ENCODE data around the gene ALG8. TPM values are rescaled to one million over a fixed set of nuclear protein-coding genes. Genes with fewer than 3 reads are reported as not detected.
"Not testable (repeated sequence)": the region's sequence is repeated elsewhere in the genome, so short reads cannot be mapped to it uniquely, and the experiment has no call there.

The ALG8 gene
- total and polyA plus RNA-seq, 8 donors: 10.8 to 29.0 (median 17.8) TPM

DNA sequence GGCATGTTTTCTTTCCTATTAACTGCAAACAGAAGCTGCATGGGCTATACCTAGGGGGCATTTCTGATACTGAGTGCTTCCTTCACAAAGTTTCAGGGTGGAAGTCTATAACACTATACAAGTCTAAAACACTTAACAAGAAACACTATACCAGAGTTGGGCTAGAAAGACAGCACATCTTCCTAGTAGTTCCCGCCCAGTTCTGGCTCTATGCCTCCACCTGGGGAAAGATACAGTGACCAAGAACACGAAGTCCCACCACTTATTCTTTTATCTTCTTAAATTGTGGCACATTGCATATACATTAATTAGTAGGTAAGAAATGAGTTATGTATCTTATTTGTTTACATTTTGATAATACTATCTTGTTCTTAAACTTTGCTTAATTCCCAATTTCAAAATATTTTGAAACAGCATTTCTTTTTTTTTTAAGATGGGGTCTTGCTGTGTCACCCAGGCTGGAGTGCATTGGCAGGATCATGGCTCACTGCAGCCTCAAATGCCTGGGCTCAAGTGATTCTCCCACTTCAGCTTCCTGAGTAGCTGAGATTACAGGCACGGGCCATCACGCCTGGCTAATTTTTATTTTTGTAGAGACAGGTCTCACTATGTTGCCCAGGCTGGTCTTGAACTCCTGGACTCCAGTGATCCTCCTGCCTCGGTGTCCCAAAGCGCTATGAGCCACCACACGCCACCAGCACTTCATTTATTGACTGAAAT, 41.6 kb downstream of the ALG8 start:
- no peak overlapping the region for H3K27ac ChIP-seq
- no peaks in the 10 kb centered on the region for H3K36me3 ChIP-seq
- H3K9me3 ChIP-seq: no peaks in the 10 kb centered on the region
- ATAC-seq: no peak
- WGBS, 2 donors: 92 to 93% methylated on average over 7 of the region's 7 CpGs
- intact Hi-C loops (cut with DNase I): no loop called here
- no peaks in the 10 kb centered on the region for H3K4me1 ChIP-seq
- no peak overlapping the region for H3K4me3 ChIP-seq
- TF ChIP-seq, protein P1, sequence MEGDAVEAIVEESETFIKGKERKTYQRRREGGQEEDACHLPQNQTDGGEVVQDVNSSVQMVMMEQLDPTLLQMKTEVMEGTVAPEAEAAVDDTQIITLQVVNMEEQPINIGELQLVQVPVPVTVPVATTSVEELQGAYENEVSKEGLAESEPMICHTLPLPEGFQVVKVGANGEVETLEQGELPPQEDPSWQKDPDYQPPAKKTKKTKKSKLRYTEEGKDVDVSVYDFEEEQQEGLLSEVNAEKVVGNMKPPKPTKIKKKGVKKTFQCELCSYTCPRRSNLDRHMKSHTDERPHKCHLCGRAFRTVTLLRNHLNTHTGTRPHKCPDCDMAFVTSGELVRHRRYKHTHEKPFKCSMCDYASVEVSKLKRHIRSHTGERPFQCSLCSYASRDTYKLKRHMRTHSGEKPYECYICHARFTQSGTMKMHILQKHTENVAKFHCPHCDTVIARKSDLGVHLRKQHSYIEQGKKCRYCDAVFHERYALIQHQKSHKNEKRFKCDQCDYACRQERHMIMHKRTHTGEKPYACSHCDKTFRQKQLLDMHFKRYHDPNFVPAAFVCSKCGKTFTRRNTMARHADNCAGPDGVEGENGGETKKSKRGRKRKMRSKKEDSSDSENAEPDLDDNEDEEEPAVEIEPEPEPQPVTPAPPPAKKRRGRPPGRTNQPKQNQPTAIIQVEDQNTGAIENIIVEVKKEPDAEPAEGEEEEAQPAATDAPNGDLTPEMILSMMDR (IDR thresholded peaks at IDR 0.05): no peak
- no peaks in the 10 kb centered on the region for H3K27me3 ChIP-seq
- no peak for DNase-seq
- no peak for FAIRE-seq

DNA sequence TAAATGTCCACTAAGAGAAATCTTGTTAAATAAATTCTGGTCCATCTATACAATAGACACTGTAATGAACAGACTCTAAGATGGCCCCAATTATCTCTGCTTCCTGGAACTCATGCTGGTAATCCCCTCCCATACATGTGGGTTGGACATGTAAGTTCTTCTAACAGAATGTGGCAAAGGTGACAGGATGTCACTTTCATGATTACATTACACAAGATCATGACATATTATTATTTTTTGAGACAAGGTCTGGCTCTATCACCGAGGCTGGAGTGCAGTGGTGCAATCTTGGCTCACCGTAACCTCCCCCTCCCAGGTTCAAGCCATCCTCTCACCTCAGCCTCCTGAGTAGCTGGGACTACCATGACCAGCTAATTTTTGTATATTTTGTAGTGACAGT, 45.2 kb downstream of the ALG8 start:
- intact Hi-C loops (cut with DNase I): no loop called here
- no peaks in the 10 kb centered on the region for H3K36me3 ChIP-seq
- ATAC-seq: no peak
- no peaks in the 10 kb centered on the region for H3K27me3 ChIP-seq
- DNase-seq: no peak
- H3K4me1 ChIP-seq: no peaks in the 10 kb centered on the region
- H3K9me3 ChIP-seq: no peaks in the 10 kb centered on the region
- no peak overlapping the region for H3K4me3 ChIP-seq
- 92 to 94% methylated on average over 2 of the region's 2 CpGs for WGBS, 2 donors
- no peak overlapping the region for H3K27ac ChIP-seq
- TF ChIP-seq, protein P1 (IDR thresholded peaks at IDR 0.05): no peak
- no peak for FAIRE-seq

DNA sequence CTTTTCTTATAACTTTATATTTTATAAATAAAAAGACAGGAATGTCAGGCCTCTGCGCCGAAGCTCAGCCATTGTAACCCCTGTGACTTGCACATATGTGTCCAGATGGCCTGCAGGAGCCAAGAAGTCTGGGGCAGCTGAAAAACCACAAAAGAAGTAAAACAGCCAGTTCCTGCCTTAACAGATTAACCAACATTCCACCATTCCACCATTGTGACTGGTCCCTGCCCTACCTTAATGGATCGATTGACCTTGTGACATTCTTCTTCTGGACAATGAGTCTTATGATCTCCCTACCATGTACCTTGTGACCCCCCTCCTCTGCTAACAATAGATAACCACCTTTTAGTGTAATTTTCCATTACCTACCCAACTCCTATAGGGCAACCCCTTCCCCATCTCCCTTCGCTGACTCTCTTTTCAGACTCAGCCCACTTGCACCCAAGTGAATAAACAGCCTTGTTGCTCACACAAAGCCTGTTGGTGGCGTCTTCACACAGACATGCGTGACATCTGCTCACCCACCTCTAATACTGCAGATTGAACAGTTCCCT, 52.8 kb downstream of the ALG8 start:
- H3K4me1 ChIP-seq; H3K27ac ChIP-seq; ATAC-seq; H3K27me3 ChIP-seq; H3K36me3 ChIP-seq; H3K9me3 ChIP-seq; intact Hi-C loops (cut with DNase I); DNase-seq; H3K4me3 ChIP-seq; FAIRE-seq: not testable (repeated sequence)
- 92 to 93% methylated on average over 6 of the region's 6 CpGs for WGBS, 2 donors

DNA sequence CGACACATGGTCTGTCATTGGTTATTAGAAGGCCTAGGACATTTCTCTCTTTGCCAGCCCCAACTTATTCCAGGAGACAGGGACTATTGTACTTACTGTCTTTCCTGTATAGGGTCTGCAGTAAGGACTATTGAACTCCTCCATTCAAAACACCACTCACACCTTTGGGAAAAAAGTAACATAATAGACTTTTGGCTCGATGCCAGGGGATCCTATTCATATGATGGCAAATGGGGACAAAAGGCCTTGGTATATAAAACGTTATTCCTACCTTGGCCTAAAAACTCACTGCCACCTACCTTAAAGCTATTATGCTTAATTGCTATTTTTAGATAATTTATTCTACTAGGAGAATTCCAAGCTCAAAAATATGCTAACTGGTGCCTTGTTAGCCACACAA, 53.5 kb downstream of the ALG8 start:
- TF ChIP-seq, protein P1 (IDR thresholded peaks at IDR 0.05): no peak
- intact Hi-C loops (cut with DNase I): no loop called here
- no peak for FAIRE-seq

DNA sequence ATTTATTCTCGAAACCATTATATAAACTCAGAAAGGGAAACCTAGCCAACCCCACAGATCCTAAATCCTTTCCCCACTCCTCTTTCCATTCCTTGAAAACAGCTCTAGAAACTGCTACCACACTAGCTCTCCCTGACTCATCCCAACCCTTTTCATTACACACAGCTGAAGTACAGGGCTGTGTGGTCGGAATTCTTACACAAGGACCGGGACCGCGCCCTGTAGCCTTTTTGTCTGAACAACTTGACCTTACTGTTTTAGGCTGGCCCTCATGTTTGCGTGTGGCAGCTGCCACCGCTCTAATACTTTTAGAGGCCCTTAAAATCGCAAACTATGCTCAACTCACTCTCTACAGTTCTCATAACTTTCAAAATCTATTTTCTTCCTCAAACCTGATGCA, 54.9 kb downstream of the ALG8 start:
- ATAC-seq, FAIRE-seq, DNase-seq: not testable (repeated sequence)

More for the DNA sequence above, 53.5 kb downstream of the ALG8 start:
- no peaks in the 10 kb centered on the region for H3K9me3 ChIP-seq
- WGBS, 2 donors: 41 to 44% methylated on average over 3 of the region's 3 CpGs
- no peak overlapping the region for H3K4me3 ChIP-seq
- no peaks in the 10 kb centered on the region for H3K27me3 ChIP-seq
- ATAC-seq: no peak
- H3K27ac ChIP-seq: no peak overlapping the region
- no peak for DNase-seq
- H3K4me1 ChIP-seq: no peaks in the 10 kb centered on the region
- H3K36me3 ChIP-seq: no peaks in the 10 kb centered on the region

DNA sequence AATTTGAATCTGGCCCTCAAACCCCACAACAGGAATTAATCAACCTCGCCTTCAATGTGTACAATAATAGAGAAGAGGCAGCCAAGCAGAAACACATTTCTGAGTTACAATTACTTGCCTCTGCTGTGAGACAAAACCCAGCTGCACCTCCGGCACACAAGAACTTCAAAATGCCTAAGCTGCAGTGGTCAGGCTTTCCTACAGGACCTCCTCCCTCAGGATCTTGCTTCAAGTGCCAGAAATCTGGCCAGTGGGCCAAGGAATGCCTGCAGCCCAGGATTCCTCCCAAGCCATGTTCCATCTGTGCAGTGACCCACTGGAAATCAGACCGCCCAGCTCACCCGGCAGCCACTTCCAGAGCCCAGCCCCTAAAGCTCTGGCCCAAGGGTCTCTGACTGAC, 56.4 kb downstream of the ALG8 start:
- no peak for ATAC-seq
- Histone ChIP-seq H3K4me3 (no peak overlapping the region), H3K36me3 (no peaks in the 10 kb centered on the region), H3K27ac (no peak overlapping the region), H3K9me3 (no peaks in the 10 kb centered on the region), H3K27me3 (no peaks in the 10 kb centered on the region), H3K4me1 (peaks cover 0 to 4% (median 4%) of the 10 kb centered on the region in 3 donors)
- no peak for DNase-seq
- 74 to 85% methylated on average over 4 of the region's 4 CpGs for WGBS, 2 donors
- intact Hi-C loops (cut with DNase I): no loop called here
- FAIRE-seq: no peak
- TF ChIP-seq, protein P1 (IDR thresholded peaks at IDR 0.05): no peak

More for the DNA sequence above, 54.9 kb downstream of the ALG8 start:
- H3K9me3 ChIP-seq; H3K27me3 ChIP-seq; H3K4me3 ChIP-seq; H3K36me3 ChIP-seq; H3K4me1 ChIP-seq; intact Hi-C loops (cut with DNase I); H3K27ac ChIP-seq: not testable (repeated sequence)
- WGBS, 2 donors: 88 to 93% methylated on average over 8 of the region's 8 CpGs
